Brain microvascular endothelial cell (primary cell): ENCODE measurements around the gene TTLL3.
"Not testable (repeated sequence)": the region's sequence is repeated elsewhere in the genome, so short reads cannot be mapped to it uniquely, and the experiment has no call there.

Source experiments
- DNase-seq: peaks from one replicate; pipeline ENCODE4 v3.0.0-alpha.2; 2020
- H3K27ac ChIP-seq: fragments of 250-450 bp; sonication (Bioruptor Pico); 2 replicates; pipeline ENCODE4 v1.5.1; 2020; ENCODE audit warnings: mild to moderate bottlenecking, moderate library complexity
- H3K27me3 ChIP-seq: fragments of 250-450 bp; sonication (Bioruptor Pico); replicated peaks from 2 replicates; pipeline ENCODE4 v1.5.1; 2020; ENCODE audit warnings: mild to moderate bottlenecking
- H3K36me3 ChIP-seq: fragments of 250-450 bp; sonication (Bioruptor Pico); replicated peaks from 2 replicates; pipeline ENCODE4 v1.5.1; 2020; ENCODE audit warnings: mild to moderate bottlenecking
- H3K4me3 ChIP-seq: 2 replicates; pipeline ENCODE4 v1.5.1; 2011; ENCODE audit warnings: low read depth, mild to moderate bottlenecking, control low read depth, low read length, moderate library complexity
- in situ Hi-C: cut with HindIII; loops from 2 replicates; pipeline ENCODE4 v1.10.0; 2017; ENCODE audit warnings: low sequenced_read_pairs, low pct_ligation_motif_present
- TF ChIP-seq, protein P1 (sequence below): IDR thresholded peaks from 2 replicates; pipeline ENCODE4 v1.5.1; 2011; ENCODE audit warnings: low read depth, mild to moderate bottlenecking, moderate library complexity, low read length, control low read depth, inconsistent platforms; ENCODE audit errors: missing control alignments

TTLL3 gene

DNA sequence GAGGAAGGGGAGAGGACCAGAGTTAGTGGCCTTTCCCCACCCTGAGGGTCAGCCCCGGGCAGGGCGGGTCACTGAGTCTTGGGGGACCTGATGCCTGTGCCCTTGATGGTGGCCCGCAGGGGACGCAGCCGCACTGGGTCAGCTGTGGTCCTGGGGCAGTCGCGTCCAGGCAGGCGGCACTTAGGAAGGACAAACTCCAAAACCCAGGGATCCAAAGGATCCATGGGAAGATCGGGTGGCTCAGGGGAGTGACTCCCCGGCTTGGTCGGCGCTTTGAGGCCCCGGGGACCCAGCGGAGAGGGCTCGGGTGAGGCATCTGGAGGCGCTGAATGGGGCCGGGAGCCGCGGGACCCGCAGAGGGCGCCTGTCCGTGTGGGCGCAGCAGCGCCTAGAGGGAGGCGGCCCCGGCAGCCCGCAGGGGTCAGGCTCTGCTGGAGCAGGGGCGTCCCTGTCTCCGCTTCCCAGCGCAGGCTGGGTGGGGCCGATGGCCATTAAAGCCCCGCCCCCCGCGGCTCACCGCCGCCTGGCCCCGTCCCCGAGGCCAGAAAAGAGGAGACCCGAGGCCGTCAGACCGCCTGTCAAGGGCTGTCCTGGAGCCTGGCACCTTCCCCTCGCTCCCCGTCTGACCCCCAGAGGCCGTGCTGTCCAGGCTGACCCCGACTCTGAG, 52.5 kb downstream of the TTLL3 start:
- H3K36me3 ChIP-seq: no peaks in the 10 kb centered on the region
- peak overlapping the region; percentile 20 for H3K4me3 ChIP-seq
- H3K27me3 ChIP-seq: no peaks in the 10 kb centered on the region
- no peak overlapping the region for H3K27ac ChIP-seq
- in situ Hi-C loops: no loop called here
- TF ChIP-seq, protein P1, sequence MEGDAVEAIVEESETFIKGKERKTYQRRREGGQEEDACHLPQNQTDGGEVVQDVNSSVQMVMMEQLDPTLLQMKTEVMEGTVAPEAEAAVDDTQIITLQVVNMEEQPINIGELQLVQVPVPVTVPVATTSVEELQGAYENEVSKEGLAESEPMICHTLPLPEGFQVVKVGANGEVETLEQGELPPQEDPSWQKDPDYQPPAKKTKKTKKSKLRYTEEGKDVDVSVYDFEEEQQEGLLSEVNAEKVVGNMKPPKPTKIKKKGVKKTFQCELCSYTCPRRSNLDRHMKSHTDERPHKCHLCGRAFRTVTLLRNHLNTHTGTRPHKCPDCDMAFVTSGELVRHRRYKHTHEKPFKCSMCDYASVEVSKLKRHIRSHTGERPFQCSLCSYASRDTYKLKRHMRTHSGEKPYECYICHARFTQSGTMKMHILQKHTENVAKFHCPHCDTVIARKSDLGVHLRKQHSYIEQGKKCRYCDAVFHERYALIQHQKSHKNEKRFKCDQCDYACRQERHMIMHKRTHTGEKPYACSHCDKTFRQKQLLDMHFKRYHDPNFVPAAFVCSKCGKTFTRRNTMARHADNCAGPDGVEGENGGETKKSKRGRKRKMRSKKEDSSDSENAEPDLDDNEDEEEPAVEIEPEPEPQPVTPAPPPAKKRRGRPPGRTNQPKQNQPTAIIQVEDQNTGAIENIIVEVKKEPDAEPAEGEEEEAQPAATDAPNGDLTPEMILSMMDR: peak; percentile 53
- no peak for DNase-seq

DNA sequence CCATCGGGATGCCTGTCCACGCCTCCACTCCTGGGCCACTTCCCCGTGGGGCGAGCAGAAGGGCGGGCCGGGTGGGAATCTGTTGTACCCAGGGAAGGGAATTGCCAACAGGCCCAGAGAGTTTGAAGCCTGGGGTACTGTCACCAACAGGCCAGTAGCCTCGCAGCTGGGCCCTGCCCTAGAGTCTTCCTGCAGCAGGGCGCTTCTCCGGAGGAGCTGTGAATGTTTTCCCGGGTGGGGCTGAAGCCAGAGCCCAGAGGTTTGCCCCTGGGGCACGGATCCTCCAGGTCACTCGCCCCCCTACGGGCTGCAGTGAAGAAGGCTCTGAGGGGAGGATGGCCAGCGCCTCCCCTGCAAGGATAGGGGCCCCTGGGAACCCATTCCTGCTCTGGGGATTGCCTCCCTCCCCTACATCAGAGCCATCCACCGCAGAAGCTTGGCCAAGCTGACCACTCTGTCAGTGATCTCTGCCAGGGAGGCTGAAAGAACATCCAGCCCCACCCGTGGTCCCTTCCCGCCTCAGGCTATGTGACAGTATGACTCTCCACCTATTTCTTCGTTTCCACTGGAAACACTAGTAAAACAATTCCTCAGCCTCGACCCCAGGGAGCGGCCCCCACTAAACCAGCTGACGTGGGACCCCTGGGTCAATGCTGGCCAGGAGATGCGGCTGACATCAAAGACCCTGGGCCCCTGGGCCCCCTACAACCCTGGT, 53.2 kb downstream of the TTLL3 start:
- DNase-seq: no peak
- Histone ChIP-seq H3K27ac (no peak overlapping the region), H3K27me3 (no peaks in the 10 kb centered on the region), H3K4me3 (peak overlapping the region; percentile 20), H3K36me3 (no peaks in the 10 kb centered on the region)
- TF ChIP-seq, protein P1: no peak
- in situ Hi-C loops: no loop called here

DNA sequence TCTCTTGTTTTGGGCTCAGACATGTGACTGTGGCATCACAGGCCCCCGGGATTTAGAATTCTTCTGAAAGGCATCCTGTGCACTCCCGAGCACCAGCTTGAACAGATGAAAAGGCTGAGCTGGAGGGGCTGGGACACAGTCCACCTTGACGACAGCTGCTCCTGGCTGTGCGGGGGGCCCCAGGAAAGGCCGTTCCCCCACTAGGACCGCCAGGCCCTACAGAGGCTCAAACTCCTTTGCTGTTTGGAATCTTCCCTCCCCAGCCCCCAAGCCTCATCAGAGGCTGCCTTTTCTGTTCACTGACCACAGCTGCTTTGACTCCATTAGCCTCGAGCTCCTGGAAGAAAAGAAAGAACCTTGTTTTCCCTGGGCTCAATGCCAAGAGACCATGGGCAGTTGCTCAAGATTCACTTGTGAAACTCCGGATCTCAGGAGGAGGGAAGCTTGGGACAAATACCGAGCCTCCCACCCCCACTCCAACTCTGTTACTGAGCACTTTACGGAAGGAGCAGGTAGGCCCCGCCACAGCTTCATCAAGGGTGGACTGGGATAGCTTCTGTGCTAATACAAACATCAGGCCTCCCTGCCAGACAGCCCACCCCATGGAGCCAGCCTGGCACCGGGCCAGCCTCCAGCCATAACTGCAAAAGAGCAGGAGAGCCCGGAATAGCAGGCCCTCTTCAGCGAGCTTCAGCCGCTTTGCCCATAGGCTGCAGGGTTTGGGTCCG, 54.3 kb downstream of the TTLL3 start:
- in situ Hi-C loops: no loop called here
- DNase-seq: peak; percentile 76
- TF ChIP-seq, protein P1: no peak
- Histone ChIP-seq H3K4me3 (no peak overlapping the region), H3K36me3 (no peaks in the 10 kb centered on the region), H3K27ac (no peak overlapping the region), H3K27me3 (no peaks in the 10 kb centered on the region)

DNA sequence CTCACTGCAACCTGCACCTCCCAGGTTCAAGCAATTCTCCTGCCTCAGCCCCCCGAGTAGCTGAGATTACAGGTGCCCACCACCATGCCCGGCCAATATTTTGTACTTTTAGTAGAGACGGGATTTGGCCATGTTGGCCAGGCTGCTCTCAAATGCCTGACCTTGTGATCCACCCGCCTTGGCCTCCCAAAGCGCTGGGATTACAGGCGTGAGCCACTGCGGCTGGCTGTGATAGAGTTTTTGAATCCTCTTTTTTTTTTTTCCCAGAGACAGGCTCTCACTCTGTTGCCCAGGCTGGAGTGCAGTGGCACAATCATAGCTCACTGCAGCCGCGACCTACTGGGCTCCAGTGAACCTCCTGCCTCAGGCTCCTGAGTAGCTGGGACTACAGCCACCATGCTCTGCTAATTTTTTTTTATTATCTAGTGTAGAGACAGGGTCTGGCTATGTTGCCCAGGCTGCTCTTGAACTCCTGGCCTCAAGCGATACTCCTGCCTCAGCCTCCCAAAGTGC, 55.1 kb downstream of the TTLL3 start:
- in situ Hi-C loops, DNase-seq, H3K36me3 ChIP-seq, H3K27me3 ChIP-seq, H3K27ac ChIP-seq, H3K4me3 ChIP-seq: not testable (repeated sequence)

DNA sequence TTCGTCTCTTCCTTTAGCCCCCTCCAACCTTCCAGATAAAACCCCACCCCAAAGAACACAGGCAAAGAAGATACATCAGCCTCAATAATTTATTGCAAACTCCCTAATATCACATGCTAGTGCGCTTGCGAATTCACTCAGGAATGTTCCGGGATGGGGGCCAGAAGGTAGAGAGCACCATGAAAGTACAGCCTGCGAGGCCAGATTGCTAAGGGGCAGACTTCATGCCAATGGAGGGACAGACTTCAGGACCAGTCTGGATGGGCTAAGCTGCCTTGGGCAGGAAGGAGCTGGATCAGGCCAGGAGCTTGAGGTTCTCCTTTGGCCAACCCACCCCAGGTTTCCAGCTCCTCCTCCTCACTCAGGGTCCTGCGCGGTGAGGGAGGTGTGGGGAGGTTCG, 56.6 kb downstream of the TTLL3 start:
- TF ChIP-seq, protein P1: no peak
- DNase-seq: no peak
- Histone ChIP-seq H3K27ac (no peak overlapping the region), H3K27me3 (no peaks in the 10 kb centered on the region), H3K4me3 (no peak overlapping the region), H3K36me3 (no peaks in the 10 kb centered on the region)
- in situ Hi-C loops: no loop called here

DNA sequence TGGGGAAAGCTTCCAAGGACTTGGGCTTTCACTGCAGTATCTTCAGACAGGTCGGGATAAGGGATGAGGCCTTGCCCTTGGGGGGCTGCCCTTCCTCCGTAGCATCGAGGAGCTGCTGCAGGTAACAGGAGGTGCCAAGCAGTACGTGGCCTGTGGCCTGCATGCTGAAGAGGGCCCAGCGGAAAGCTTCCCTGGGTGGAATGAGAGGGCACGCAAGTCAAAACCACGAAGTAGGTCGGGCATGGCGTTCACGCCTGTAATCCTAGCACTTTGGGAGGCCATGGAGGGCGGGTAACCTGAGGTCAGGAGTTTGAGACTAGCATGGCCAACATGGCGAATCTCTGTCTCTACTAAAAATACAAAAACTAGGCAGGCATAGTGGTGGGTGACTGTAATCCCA, 57.0 kb downstream of the TTLL3 start:
- TF ChIP-seq, protein P1: no peak
- DNase-seq: no peak
- Histone ChIP-seq H3K27ac (no peak overlapping the region), H3K36me3 (no peaks in the 10 kb centered on the region), H3K4me3 (no peak overlapping the region), H3K27me3 (no peaks in the 10 kb centered on the region)
- in situ Hi-C loops: no loop called here
